ENCODE results near the gene JPH3. TPM values are rescaled to one million over a fixed set of nuclear protein-coding genes. Genes with fewer than 3 reads are reported as not detected.

The JPH3 gene
- total RNA-seq, 1 experiment from 2014 or later = 39.0 TPM

- no peak for TF ChIP-seq ZNF532 (CRISPR knock-in tag; IDR thresholded peaks at IDR 0.05; ENCODE audit: borderline replicate concordance)
- no peak for TF ChIP-seq ZNF263 (CRISPR knock-in tag; IDR thresholded peaks at IDR 0.05; ENCODE audit: low read depth)
- no peak for TF ChIP-seq KAT7 (CRISPR knock-in tag; IDR thresholded peaks at IDR 0.05; ENCODE audit: borderline replicate concordance)
- no peak for TF ChIP-seq OVOL2 (CRISPR knock-in tag; IDR thresholded peaks at IDR 0.05; ENCODE audit: borderline replicate concordance)
- TF ChIP-seq E2F5 (CRISPR knock-in tag; IDR thresholded peaks at IDR 0.05) = no peak
- no peak for TF ChIP-seq SP1 (CRISPR knock-in tag; conservative IDR thresholded peaks at IDR 0.05)
- no peak for TF ChIP-seq ZNF121 (CRISPR knock-in tag; IDR thresholded peaks at IDR 0.05)
- no peak for TF ChIP-seq JUN (CRISPR knock-in tag; IDR thresholded peaks at IDR 0.05)
Measured at GRCh38 chr16:87679593-87680271, 77.4 kb downstream of the JPH3 start (continued).

- no peak for DNase-seq (ENCODE audit: low spot score)
- no peak for TF ChIP-seq ZNF219 (CRISPR knock-in tag; IDR thresholded peaks at IDR 0.05; ENCODE audit: borderline replicate concordance)
- no peak for TF ChIP-seq ESRRA (CRISPR knock-in tag; IDR thresholded peaks at IDR 0.05; ENCODE audit: borderline replicate concordance)
- no peak for TF ChIP-seq ATF6 (CRISPR knock-in tag; IDR thresholded peaks at IDR 0.05)
- no peak for TF ChIP-seq E2F4 (CRISPR knock-in tag; IDR thresholded peaks at IDR 0.05; ENCODE audit: borderline replicate concordance, low read depth)
- no peak for TF ChIP-seq MLX (CRISPR knock-in tag; IDR thresholded peaks at IDR 0.05)
- TF ChIP-seq SMAD3 (CRISPR knock-in tag; IDR thresholded peaks at IDR 0.05; ENCODE audit: borderline replicate concordance) = no peak
- no peak for TF ChIP-seq SOX15 (CRISPR knock-in tag; IDR thresholded peaks at IDR 0.05)
- no peak for TF ChIP-seq MXD4 (CRISPR knock-in tag; IDR thresholded peaks at IDR 0.05; ENCODE audit: borderline replicate concordance)
- no peak for TF ChIP-seq TEAD4 (CRISPR knock-in tag; IDR thresholded peaks at IDR 0.05)
- no peak for TF ChIP-seq NR3C1 (CRISPR knock-in tag; conservative IDR thresholded peaks at IDR 0.05; ENCODE audit: low read depth)
- TF ChIP-seq CREB1 (CRISPR knock-in tag; IDR thresholded peaks at IDR 0.05) = no peak
- no peak for TF ChIP-seq ZNF416 (CRISPR knock-in tag; IDR thresholded peaks at IDR 0.05)
- no peak for TF ChIP-seq STAT6 (CRISPR knock-in tag; conservative IDR thresholded peaks at IDR 0.05; ENCODE audit: low read depth)
- no peak for TF ChIP-seq JUN (CRISPR knock-in tag; IDR thresholded peaks at IDR 0.05)
- no peak for TF ChIP-seq RELA (CRISPR knock-in tag; IDR thresholded peaks at IDR 0.05; ENCODE audit: borderline replicate concordance)
- TF ChIP-seq GTF2I (CRISPR knock-in tag; conservative IDR thresholded peaks at IDR 0.05) = no peak
- TF ChIP-seq E2F5 (CRISPR knock-in tag; IDR thresholded peaks at IDR 0.05) = no peak
- no peak for TF ChIP-seq NFYB (CRISPR knock-in tag; conservative IDR thresholded peaks at IDR 0.05; ENCODE audit: low read depth)
Measured at GRCh38 chr16:87680272-87680644, 78.0 kb downstream of the JPH3 start.

More at GRCh38 chr16:87680272-87680644, 78.0 kb downstream of the JPH3 start:
- CTCF ChIA-PET = interaction anchor here (1.3 to 2.3 kb wide), 4 partner anchors 12 to 108 kb away, joined by 4 to 11 read pairs (median 9); no protein-coding TSS in a partner anchor
- H3K4me3 Mint-ChIP-seq = no peak overlapping the region
- ATAC-seq = no peak
- H3K27ac Mint-ChIP-seq = peak overlapping the region; percentile 41
- H3K36me3 Mint-ChIP-seq = no peaks in the 10 kb centered on the region
- POLR2A ChIA-PET = no interaction called here
- H3K27me3 Mint-ChIP-seq (ENCODE audit: low read depth) = no peaks in the 10 kb centered on the region
- H3K9me3 Mint-ChIP-seq = no peaks in the 10 kb centered on the region
- H3K4me1 Mint-ChIP-seq = peaks cover 1% of the 10 kb centered on the region
